H9 (cell line): ENCODE results near the gene GCH1. TPM values are rescaled to one million over a fixed set of nuclear protein-coding genes. Genes with fewer than 3 reads are reported as not detected.

Source experiments
- DNase-seq: peaks from one replicate; pipeline ENCODE4 v3.0.0-alpha.2; 2017
- H2AFZ ChIP-seq: one replicate; pipeline ENCODE4 v1.6.1; 2013; ENCODE audit warnings: mild to moderate bottlenecking, low read length, control low read depth, moderate library complexity
- H2AK5ac ChIP-seq: 2 replicates; pipeline ENCODE4 v1.6.1; 2013; ENCODE audit warnings: low read length, control low read depth, mixed read lengths; ENCODE audit not compliant: insufficient read length
- H2BK120ac ChIP-seq: one replicate; pipeline ENCODE4 v1.6.1; 2013; ENCODE audit warnings: low read depth, mild to moderate bottlenecking, low read length, control low read depth, inconsistent platforms; ENCODE audit not compliant: poor library complexity, severe bottlenecking
- H2BK12ac ChIP-seq: 2 replicates; pipeline ENCODE4 v1.6.1; 2013; ENCODE audit warnings: low read length, control low read depth, mixed read lengths, low read depth; ENCODE audit not compliant: insufficient read length
- H2BK15ac ChIP-seq: 2 replicates; pipeline ENCODE4 v1.6.1; 2013; ENCODE audit warnings: low read depth, low read length, control low read depth
- H2BK20ac ChIP-seq: one replicate; pipeline ENCODE4 v1.6.1; 2013; ENCODE audit warnings: low read depth, mild to moderate bottlenecking, low read length, control low read depth, inconsistent platforms; ENCODE audit not compliant: poor library complexity, severe bottlenecking
- H2BK5ac ChIP-seq: 2 replicates; pipeline ENCODE4 v1.6.1; 2013; ENCODE audit warnings: low read length, control low read depth, mixed read lengths; ENCODE audit not compliant: insufficient read length
- H3K14ac ChIP-seq: 2 replicates; pipeline ENCODE4 v1.6.1; 2013; ENCODE audit warnings: low read length, control low read depth; ENCODE audit not compliant: insufficient read depth
- H3K18ac ChIP-seq: 2 replicates; pipeline ENCODE4 v1.6.1; 2013; ENCODE audit warnings: low read depth, mild to moderate bottlenecking, mixed read lengths, low read length, control low read depth; ENCODE audit not compliant: insufficient read length
- H3K23ac ChIP-seq: 2 replicates; pipeline ENCODE4 v1.6.1; 2013; ENCODE audit warnings: low read length, control low read depth, mixed read lengths, low read depth; ENCODE audit not compliant: insufficient read length
- H3K23me2 ChIP-seq: 2 replicates; pipeline ENCODE4 v1.6.1; 2013; ENCODE audit warnings: low read depth, mild to moderate bottlenecking, mixed read lengths, low read length, control low read depth; ENCODE audit not compliant: insufficient read length, poor library complexity, severe bottlenecking
- H3K27ac ChIP-seq: 2 replicates; pipeline ENCODE4 v1.5.1; 2013; ENCODE audit warnings: low read length, control low read depth, mixed read lengths, low read depth; ENCODE audit not compliant: insufficient read length
- H3K27me3 ChIP-seq: 2 replicates; pipeline ENCODE4 v1.6.1; 2013; ENCODE audit warnings: low read length, control low read depth, inconsistent platforms; ENCODE audit not compliant: insufficient read depth
- H3K4ac ChIP-seq: 2 replicates; pipeline ENCODE4 v1.6.1; 2013; ENCODE audit warnings: low read depth, mild to moderate bottlenecking, control low read depth, inconsistent platforms, low read length, moderate library complexity
- H3K4me1 ChIP-seq: 2 replicates; pipeline ENCODE4 v1.6.1; 2013; ENCODE audit warnings: low read length, control low read depth, inconsistent platforms; ENCODE audit not compliant: insufficient read depth
- H3K4me2 ChIP-seq: 2 replicates; pipeline ENCODE4 v1.6.1; 2013; ENCODE audit warnings: low read length, control low read depth, mixed read lengths; ENCODE audit not compliant: insufficient read length, insufficient read depth
- H3K56ac ChIP-seq: 2 replicates; pipeline ENCODE4 v1.6.1; 2013; ENCODE audit warnings: low read depth, mild to moderate bottlenecking, mixed read lengths, low read length, control low read depth; ENCODE audit not compliant: insufficient read length
- H3K79me1 ChIP-seq: 2 replicates; pipeline ENCODE4 v1.6.1; 2013; ENCODE audit warnings: low read depth, mild to moderate bottlenecking, moderate library complexity, low read length, control low read depth, inconsistent platforms; ENCODE audit not compliant: insufficient read depth, poor library complexity, severe bottlenecking
- H3K79me2 ChIP-seq: 2 replicates; pipeline ENCODE4 v1.6.1; 2013; ENCODE audit warnings: low read length, control low read depth, inconsistent platforms; ENCODE audit not compliant: insufficient read depth
- H3K9ac ChIP-seq: 2 replicates; pipeline ENCODE4 v1.6.1; 2013; ENCODE audit warnings: low read length, control low read depth, mixed read lengths; ENCODE audit not compliant: insufficient read length; ENCODE audit errors: extremely low read depth
- H3K9me3 ChIP-seq: one replicate; pipeline ENCODE4 v1.6.1; 2013; ENCODE audit warnings: low read depth, low read length, inconsistent platforms; ENCODE audit not compliant: control insufficient read depth
- H3T11ph ChIP-seq: one replicate; pipeline ENCODE4 v1.6.1; 2013; ENCODE audit warnings: mild to moderate bottlenecking, low read length, control low read depth, inconsistent platforms
- H4K20me1 ChIP-seq: one replicate; pipeline ENCODE4 v1.6.1; 2013; ENCODE audit not compliant: control insufficient read depth, insufficient read length, insufficient read depth
- H4K5ac ChIP-seq: 2 replicates; pipeline ENCODE4 v1.6.1; 2013; ENCODE audit warnings: low read depth, mild to moderate bottlenecking, mixed read lengths, low read length, control low read depth; ENCODE audit not compliant: insufficient read length
- H4K8ac ChIP-seq: replicated peaks from 2 replicates; pipeline ENCODE4 v1.6.1; 2013; ENCODE audit warnings: low read length, control low read depth, mixed read lengths, low read depth; ENCODE audit not compliant: insufficient read length
- H4K91ac ChIP-seq: 2 replicates; pipeline ENCODE4 v1.6.1; 2013; ENCODE audit warnings: low read depth, mild to moderate bottlenecking, moderate library complexity, mixed read lengths, low read length, control low read depth; ENCODE audit not compliant: insufficient read length
- H3K27ac Mint-ChIP-seq, 3 experiments: 2 replicates in 2 of 3; 3 replicates in 1 of 3; pipeline ENCODE4 v1.8.0; 2020 to 2021; ENCODE audit warnings: mixed read lengths in 3 of 3, mild to moderate bottlenecking in 1 of 3, moderate library complexity in 1 of 3
- H3K27me3 Mint-ChIP-seq: 2 replicates; pipeline ENCODE4 v1.8.0; 2021; ENCODE audit warnings: low read depth, mild to moderate bottlenecking, moderate library complexity, mixed read lengths
- H3K36me3 Mint-ChIP-seq, 3 experiments: 2 replicates in 2 of 3; 3 replicates in 1 of 3; pipeline ENCODE4 v1.8.0; 2020 to 2021; ENCODE audit warnings: low read depth in 3 of 3, mixed read lengths in 3 of 3; ENCODE audit not compliant: insufficient read depth in 1 of 3
- H3K4me1 Mint-ChIP-seq, 2 experiments: 2 replicates each; pipeline ENCODE4 v1.8.0; 2020; ENCODE audit warnings: mixed read lengths in 2 of 2
- H3K4me3 Mint-ChIP-seq, 2 experiments: 2 replicates in 1 of 2; 3 replicates in 1 of 2; pipeline ENCODE4 v1.8.0; 2020 to 2021; ENCODE audit warnings: mild to moderate bottlenecking in 2 of 2, mixed read lengths in 2 of 2, moderate library complexity in 1 of 2
- H3K9me3 Mint-ChIP-seq, 2 experiments: 2 replicates in 1 of 2; 3 replicates in 1 of 2; pipeline ENCODE4 v1.8.0; 2020; ENCODE audit warnings: mild to moderate bottlenecking in 2 of 2, mixed read lengths in 2 of 2, moderate library complexity in 1 of 2
- WGBS: extraction: QIAGEN DNeasy Blood & Tissue Kit; methylation state at CpG from one replicate; pipeline ENCODE4 v1.1.7; 2013; ENCODE audit warnings: missing lambda C conversion rate, low lambda C conversion rate, mixed read lengths; ENCODE audit not compliant: insufficient read length; ENCODE audit errors: extremely low coverage; 5-methylcytosine and 5-hydroxymethylcytosine counted together
- total RNA-seq: library from RNA; stranded (reverse); gene quantifications from 2 replicates; pipeline ENCODE4 v1.2.1, GENCODE V29; 2021
- TF ChIP-seq, protein P1 (sequence below): fragments of 200-600 bp; sonication (generic); conservative IDR thresholded peaks from 3 replicates; pipeline ENCODE4 v1.8.0; 2021; ENCODE audit warnings: antibody characterized with exemption, mild to moderate bottlenecking

The GCH1 gene
- total RNA-seq, 1 experiment from 2014 or later: 7.7 TPM

- Histone ChIP-seq H3K56ac (no peak overlapping the region), H3K4me2 (no peak overlapping the region), H3K79me1 (no peaks in the 10 kb centered on the region), H2BK5ac (no peak overlapping the region), H4K91ac (no peak overlapping the region), H3K18ac (no peak overlapping the region), H3T11ph (no peak overlapping the region), H4K8ac (no peak overlapping the region), H3K4ac (no peak overlapping the region), H3K14ac (no peak overlapping the region), H4K20me1 (no peaks in the 10 kb centered on the region), H2BK20ac (no peak overlapping the region), H3K9me3 (no peaks in the 10 kb centered on the region), H3K27ac (no peak overlapping the region), H3K27me3 (no peaks in the 10 kb centered on the region), H3K9ac (no peak overlapping the region), H3K23me2 (no peaks in the 10 kb centered on the region), H2BK12ac (no peak overlapping the region), H3K23ac (no peak overlapping the region), H2AK5ac (no peak overlapping the region), H2BK15ac (no peak overlapping the region), H3K4me1 (no peaks in the 10 kb centered on the region), H2BK120ac (no peak overlapping the region), H2AFZ (no peak overlapping the region), H3K79me2 (no peaks in the 10 kb centered on the region), H4K5ac (no peak overlapping the region)
- no peak for DNase-seq
- Mint-ChIP-seq H3K9me3 (no peaks in the 10 kb centered on the region), H3K36me3 (no peaks in the 10 kb centered on the region), H3K27me3 (no peaks in the 10 kb centered on the region; the same call in 1 of the 2 replicates), H3K4me3 (no peak overlapping the region), H3K4me1 (no peaks in the 10 kb centered on the region), H3K27ac (no peak overlapping the region)
- WGBS: no CpG with 5 or more reads among the region's 1 CpG
- TF ChIP-seq, protein P1, sequence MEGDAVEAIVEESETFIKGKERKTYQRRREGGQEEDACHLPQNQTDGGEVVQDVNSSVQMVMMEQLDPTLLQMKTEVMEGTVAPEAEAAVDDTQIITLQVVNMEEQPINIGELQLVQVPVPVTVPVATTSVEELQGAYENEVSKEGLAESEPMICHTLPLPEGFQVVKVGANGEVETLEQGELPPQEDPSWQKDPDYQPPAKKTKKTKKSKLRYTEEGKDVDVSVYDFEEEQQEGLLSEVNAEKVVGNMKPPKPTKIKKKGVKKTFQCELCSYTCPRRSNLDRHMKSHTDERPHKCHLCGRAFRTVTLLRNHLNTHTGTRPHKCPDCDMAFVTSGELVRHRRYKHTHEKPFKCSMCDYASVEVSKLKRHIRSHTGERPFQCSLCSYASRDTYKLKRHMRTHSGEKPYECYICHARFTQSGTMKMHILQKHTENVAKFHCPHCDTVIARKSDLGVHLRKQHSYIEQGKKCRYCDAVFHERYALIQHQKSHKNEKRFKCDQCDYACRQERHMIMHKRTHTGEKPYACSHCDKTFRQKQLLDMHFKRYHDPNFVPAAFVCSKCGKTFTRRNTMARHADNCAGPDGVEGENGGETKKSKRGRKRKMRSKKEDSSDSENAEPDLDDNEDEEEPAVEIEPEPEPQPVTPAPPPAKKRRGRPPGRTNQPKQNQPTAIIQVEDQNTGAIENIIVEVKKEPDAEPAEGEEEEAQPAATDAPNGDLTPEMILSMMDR: no peak
Measured at GRCh38 chr14:54920052-54920451, 17.4 kb upstream of the GCH1 start.
